GM18870 (cell line): ENCODE data around the gene SDCCAG8.

Source experiments
- ATAC-seq: cut with Tn5 transposase; IDR thresholded peaks from one replicate; pipeline ENCODE4 v1.9.1; 2021; ENCODE audit warnings: moderate library complexity; ENCODE audit not compliant: unreplicated experiment

The SDCCAG8 gene

GRCh38 chr1:243497939-243498681 lies 242.3 kb downstream of the SDCCAG8 start:
- no peak for ATAC-seq

- ATAC-seq, result no peak
These were observed 243.4 kb downstream of the SDCCAG8 start for GRCh38 chr1:243499248-243499647.

- ATAC-seq, result no peak
These were observed 243.9 kb downstream of the SDCCAG8 start for GRCh38 chr1:243499711-243500110.

- no peak for ATAC-seq
These were observed 244.7 kb downstream of the SDCCAG8 start for GRCh38 chr1:243500512-243500911.

GRCh38 chr1:243501002-243501401 lies 245.2 kb downstream of the SDCCAG8 start:
- no peak for ATAC-seq

- ATAC-seq, result no peak
These were observed 247.3 kb downstream of the SDCCAG8 start for GRCh38 chr1:243503155-243503554.

GRCh38 chr1:243505986-243506689 lies 250.3 kb downstream of the SDCCAG8 start:
- ATAC-seq, result peak; percentile 37

GRCh38 chr1:243507001-243507671 lies 251.3 kb downstream of the SDCCAG8 start:
- ATAC-seq, result no peak

GRCh38 chr1:243507672-243508302 lies 251.9 kb downstream of the SDCCAG8 start:
- ATAC-seq, result no peak

- no peak for ATAC-seq
These were observed 252.5 kb downstream of the SDCCAG8 start for GRCh38 chr1:243508303-243508713.

GRCh38 chr1:243508943-243509342 lies 253.1 kb downstream of the SDCCAG8 start:
- no peak for ATAC-seq

- no peak for ATAC-seq
These were observed 255.1 kb downstream of the SDCCAG8 start for GRCh38 chr1:243510928-243511327.

- ATAC-seq, result no peak
These were observed 258.1 kb downstream of the SDCCAG8 start for GRCh38 chr1:243513726-243514491.

- no peak for ATAC-seq
These were observed 259.1 kb downstream of the SDCCAG8 start for GRCh38 chr1:243514927-243515326.

GRCh38 chr1:243520831-243521230 lies 265.0 kb downstream of the SDCCAG8 start:
- ATAC-seq, result no peak

GRCh38 chr1:243523766-243524165 lies 267.9 kb downstream of the SDCCAG8 start:
- ATAC-seq, result no peak

GRCh38 chr1:243525085-243525487 lies 269.2 kb downstream of the SDCCAG8 start:
- ATAC-seq, result no peak

- no peak for ATAC-seq
These were observed 270.3 kb downstream of the SDCCAG8 start for GRCh38 chr1:243526180-243526579.

GRCh38 chr1:243528459-243529121 lies 272.7 kb downstream of the SDCCAG8 start:
- no peak for ATAC-seq

- ATAC-seq, result no peak
These were observed 273.7 kb downstream of the SDCCAG8 start for GRCh38 chr1:243529512-243529911.
